GM21529 (cell line): Measurements from ENCODE around the gene CELF1.
"Not testable (repeated sequence)": the region's sequence is repeated elsewhere in the genome, so short reads cannot be mapped to it uniquely, and the experiment has no call there.

Source experiments
- ATAC-seq: cut with Tn5 transposase; IDR thresholded peaks from one replicate; pipeline ENCODE4 v1.9.1; 2021; ENCODE audit not compliant: unreplicated experiment

The CELF1 gene

DNA sequence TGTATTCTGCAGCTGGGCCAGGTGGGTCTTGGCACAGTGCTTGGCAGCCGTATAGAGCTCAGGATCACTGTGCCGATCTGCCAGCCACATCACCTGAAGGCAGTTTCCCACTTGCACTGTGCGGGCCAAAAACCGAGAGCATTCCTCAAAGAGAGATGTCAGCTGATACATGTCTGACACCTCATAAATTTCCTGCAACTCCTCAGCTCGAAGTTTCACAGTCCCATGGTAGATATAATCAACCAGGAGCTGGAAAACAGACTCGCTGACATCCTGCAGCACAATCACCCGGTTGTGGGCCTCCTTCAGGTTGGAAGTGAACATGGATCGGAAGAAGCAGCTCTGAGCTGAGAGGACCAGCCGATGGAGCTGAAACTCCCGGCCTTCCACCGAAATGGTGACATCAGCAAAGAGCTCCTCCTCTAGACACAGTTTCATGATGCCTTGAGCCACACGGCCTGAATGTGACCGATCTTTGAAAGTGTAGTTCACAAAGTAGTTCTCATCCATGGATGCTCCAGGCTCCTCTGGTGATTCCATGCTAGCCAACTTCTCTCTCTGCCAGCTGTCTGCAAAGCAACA, 24.6 kb upstream of the CELF1 start:
- ATAC-seq = no peak

DNA sequence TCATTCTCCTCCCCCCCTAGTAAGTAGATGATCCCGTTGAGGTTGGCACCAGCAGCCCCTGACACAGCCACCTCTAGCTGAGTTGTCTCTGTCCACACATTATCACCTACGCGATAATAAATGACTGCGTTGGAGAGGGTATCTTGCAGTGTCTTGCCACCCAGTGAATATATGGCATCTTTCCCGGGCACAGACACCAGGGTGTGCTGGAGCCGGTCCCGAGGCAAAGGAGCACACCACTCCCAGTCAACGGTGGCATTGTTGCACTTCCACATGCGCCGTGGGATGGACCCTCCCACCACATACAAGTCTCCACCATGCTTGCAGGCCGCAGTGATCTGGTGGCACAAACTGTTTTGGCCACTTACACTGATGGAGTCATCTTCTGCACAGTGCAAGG, 20.4 kb upstream of the CELF1 start:
- ATAC-seq = no peak

DNA sequence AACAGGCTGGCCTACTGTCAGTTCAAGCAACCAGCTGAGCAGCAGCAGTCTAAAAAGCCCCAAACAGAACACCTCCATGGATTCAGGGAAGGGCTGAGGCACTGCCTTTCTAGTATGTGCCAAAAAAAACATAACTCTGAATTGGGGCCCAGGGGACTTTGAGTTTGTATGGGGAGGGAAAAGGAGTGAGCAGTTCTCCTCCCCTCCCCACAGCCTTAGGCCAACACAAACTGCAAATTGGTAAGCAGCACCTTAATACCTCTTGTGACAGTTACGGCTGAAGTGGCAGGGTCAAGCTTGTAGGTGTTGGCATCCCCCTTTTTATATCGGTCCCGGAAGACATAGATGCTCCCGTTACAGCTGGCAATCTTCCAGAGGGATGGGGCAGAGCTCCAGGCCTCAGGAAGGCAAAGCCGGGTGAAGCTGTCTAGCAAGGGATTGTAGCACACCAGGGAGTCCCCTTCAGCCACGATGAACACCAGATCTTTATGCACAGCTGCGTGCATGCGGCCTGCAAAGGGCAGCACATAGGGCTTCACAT, 19.9 kb upstream of the CELF1 start:
- ATAC-seq = no peak

DNA sequence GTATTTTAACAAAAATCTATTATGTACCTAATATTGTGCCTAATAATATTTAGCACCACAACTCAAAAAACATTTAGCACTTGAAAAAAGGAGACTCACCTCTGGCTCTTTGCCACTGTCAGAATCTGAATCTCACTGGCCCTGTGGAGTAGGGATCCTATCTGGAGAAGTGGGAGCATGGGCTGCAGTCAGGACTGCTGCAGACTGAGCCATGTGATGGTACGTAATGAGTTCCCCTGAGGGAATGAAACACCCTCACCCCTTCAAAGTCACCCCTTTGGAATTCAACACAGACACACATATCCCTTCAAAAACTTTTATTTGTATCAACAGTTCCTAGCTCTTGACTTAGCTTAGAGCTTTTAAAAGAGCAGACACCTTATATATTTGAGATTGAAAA, 19.0 kb upstream of the CELF1 start:
- no peak for ATAC-seq

DNA sequence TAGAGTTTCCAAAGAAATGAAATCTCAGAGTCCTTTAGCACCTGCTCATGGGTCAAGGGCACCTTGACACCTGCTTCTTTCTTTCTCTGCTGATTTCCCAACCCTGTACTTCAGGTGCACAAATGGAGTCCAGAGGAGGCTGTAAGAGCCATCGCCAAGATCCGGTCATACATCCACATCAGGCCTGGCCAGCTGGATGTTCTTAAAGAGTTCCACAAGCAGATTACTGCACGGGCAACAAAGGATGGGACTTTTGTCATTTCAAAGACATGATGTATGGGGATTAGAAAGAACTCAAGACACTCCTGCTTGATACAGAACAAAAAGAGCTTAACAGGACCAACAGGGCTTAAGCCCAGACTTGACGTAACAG, 18.4 kb upstream of the CELF1 start:
- ATAC-seq = no peak

DNA sequence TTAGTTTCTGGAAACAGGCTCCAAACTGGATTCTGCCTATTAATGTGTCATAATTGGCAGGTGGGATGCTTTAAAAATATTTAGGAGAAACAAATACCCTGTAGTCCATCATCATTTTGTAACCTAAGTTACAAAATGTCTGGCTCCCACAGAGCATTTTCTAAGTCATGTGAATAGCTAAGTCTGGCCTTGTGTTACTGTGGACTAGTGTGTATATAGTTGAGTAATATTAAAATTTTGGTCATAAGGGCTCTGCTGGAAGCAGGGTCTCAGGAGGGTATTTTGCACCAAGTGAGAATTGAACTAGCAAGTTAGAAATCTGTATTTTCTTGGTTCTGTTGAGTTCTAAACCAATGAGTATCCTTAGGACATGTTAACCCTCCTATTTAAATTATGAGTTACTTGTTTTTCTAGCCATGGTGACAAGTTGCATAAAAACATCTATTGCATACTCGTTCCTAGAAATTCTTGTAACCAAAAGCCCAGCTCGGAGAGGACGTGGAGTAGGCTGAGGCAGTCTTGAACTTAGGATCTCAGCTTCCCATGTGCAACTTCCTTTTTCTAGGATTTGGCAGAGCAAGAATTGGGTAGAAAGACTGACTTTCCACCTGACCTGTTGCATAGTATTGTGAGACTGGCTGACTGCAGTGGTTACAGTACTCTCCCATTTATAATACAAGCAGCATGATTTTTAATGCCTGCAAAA, 17.9 kb upstream of the CELF1 start:
- ATAC-seq = no peak

DNA sequence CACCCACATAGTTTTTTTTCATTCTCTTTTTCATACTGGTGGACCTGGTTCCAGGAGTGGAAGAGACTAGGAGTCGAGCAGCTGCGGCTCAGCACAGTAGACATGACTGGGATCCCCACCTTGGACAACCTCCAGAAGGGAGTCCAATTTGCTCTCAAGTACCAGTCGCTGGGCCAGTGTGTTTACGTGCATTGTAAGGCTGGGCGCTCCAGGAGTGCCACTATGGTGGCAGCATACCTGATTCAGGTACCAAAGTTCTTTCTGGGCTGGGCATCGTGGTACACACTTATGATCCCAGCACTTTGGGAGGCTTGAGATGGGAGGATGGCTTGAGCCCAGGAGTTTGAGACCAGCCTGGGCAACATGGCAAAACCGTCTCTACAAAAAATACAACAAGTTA, 16.7 kb upstream of the CELF1 start:
- ATAC-seq = no peak

DNA sequence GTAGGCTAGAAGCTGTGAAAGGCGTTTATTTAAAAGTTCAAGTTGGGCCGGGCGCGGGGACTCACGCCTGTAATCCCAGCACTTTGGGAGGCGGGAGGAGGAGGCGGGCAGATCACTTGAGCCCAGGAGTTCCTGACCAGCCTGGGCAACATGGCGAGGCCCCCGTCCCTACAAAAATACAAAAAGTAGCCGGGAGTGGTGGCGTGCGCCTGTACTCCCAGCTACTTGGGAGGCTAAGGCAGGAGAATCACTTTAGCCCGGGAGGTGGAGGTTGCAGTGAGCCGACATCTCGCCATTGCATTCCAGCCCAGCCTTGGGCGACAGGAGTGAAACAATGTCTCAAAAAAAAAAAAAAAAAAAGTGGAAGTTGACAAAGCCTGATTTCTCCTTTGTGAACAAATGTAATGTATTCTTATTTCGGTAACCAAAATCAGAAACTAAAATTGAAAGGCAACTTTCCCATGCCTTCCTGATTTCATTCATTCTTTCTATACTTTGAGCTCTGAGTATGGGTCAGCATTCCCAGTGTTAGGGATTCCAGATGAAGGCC, 13.3 kb upstream of the CELF1 start:
- ATAC-seq = no peak

DNA sequence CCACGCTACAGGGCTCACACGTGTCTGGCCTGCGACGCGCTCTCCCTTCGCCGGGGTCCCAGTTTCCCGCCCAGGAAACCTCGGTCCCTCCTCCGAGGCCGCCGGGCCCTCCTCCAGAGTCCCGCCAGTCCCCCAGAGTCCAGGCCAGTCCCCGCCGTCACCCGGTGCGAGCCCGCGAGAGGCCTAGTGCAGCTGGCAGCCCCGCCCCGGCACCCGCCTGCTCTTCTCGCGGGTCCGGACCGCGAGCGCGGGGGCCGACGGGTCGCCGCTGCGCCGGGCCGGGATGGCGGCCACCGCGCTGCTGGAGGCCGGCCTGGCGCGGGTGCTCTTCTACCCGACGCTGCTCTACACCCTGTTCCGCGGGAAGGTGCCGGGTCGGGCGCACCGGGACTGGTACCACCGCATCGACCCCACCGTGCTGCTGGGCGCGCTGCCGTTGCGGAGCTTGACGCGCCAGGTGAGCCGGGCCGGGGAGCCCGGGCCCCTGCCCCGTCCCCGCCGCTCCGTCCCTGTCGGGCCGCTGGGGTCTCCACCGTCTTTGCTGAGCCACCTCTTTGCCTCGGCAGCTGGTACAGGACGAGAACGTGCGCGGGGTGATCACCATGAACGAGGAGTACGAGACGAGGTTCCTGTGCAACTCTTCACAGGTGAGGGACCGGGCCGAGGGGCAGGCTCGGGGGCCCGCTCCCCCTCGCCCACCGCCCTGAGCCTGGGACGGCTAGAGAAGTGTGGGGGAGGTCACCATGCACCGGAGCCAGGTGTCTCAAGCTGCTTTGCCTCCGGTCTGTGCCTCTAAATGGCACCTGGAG, 12.6 kb upstream of the CELF1 start, which contains the start of gene PTPMT1:
Gene PTPMT1 (plus strand): TSS at position 260 of the 809 bp plus-strand sequence. CDS start 24 bp downstream, at position 284.
- ATAC-seq = peak; percentile 89

DNA sequence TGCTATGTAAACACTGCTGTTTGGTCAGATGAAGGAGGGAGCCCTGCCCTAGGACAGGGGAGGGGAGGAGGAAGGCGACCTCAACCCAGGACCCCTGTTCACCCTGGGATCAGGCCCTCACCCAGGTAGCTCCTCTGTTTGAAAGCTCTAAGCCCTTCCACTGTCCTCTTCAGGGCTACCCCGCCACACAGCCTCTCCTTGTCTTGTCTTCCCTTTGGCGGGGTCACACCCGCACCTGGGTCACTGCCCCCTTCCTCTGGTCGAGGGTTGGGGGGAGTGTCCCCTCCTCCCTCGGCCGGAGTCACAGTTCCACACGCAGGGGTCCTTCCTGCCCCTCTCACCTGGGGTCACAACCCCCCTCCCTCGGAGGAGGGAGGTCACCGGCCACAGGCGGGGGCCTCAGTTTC, 12.0 kb upstream of the CELF1 start:
- ATAC-seq = peak; percentile 14

DNA sequence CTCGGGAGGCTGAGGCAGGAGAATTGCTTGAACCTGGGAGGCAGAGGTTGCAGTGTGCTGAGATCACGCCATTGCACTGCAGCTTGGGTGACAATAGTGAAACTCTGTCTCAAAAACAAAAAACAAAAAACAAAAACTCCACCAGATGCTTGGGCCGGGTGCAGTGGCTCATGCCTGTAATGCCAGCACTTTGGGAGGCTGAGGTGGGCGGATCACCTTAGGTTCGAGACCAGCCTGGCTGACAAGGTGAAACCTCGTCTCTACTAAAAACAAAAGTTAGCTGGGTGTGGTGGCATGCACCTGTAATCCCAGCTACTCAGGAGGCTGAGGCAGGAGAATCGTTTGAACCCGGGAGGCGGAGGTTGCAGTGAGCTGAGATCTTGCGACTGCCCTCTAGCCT, 11.4 kb upstream of the CELF1 start:
- not testable (repeated sequence) for ATAC-seq

DNA sequence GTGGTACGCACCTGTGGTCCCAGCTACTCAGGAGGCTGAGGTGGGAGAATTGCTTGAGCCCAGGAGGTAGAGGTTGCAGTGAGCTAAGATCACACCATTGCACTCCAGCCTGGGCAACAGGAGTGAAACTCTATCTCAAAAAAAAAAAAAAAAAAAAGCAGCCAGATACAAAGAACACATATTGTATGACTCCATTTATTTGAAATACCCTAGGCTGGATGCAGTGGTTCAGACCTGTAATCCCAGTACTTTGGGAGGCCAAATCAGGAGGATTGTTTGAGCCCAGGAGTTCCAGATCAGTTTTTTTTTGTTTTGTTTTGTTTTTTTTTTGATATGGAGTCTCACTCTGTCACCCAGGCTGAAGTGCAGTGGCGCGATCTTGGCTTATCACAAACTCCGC, 9.5 kb upstream of the CELF1 start:
- not testable (repeated sequence) for ATAC-seq

DNA sequence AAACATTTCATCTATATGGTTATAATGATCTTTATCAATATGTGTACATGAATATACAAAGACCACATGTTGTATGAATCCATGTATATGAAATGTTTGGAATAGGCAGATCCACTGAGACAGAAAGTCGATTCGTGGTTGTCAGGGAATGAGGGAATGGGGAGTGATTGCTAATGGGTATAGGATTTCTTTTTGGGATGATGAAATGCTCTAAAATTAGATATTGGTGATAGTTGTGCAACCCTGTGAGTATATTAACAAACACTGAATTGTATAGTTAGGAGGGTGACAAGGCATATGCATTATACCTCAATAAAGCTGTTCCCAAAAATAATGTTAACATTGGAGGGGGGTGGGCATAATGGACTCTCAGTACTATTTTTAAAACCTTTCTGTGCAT, 7.5 kb upstream of the CELF1 start:
- ATAC-seq = no peak

DNA sequence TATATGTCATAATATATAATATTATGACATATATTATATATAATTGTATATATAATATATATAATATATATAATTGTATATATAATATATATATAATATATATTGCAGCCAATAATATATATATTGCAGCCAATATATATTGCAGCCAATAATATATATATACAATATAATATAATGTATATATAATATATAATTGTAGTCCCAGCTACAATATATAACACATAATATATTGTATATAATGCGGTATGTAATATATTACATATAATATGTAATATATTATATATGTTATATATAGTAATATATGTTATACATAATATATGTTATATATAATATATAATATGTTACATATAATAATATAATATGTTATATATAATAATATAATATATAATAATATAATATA, 5.8 kb upstream of the CELF1 start:
- no peak for ATAC-seq

DNA sequence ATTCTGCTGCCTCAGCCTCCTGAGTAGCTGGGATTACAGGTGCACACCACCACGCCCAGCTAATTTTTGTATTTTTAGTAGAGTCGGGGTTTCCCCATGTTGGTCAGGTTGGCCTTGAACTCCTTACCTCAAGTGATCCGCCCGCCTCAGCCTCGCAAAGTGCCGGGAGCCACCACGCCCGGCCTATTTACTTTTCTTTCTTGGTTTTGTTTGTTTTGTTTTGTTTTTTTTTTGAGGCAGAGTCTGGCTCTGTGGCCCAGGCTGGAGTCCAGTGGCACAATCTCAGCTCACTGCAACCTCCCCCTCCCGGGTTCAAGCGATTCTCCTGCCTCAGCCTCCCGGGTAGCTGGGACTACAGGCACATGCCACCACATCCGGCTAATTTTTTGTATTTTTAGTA, 4.1 kb upstream of the CELF1 start:
- not testable (repeated sequence) for ATAC-seq

DNA sequence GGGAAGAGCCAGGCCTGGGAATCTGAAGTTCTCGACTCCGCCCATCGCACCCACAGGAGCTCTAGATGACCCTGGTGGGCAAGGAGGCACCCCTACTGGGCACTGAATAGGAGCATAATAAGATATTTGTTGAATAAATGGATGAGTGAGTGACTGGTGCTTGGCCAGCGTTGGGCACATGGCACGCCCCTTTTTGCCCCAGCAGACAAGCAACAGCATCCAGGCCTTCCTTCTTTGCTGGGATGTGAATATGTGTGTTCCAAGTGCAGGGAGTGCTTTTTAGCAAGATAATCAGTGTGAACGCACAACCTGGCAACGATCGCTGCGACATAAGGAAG, 443 bp upstream of the CELF1 start:
- peak; percentile 32 for ATAC-seq

DNA sequence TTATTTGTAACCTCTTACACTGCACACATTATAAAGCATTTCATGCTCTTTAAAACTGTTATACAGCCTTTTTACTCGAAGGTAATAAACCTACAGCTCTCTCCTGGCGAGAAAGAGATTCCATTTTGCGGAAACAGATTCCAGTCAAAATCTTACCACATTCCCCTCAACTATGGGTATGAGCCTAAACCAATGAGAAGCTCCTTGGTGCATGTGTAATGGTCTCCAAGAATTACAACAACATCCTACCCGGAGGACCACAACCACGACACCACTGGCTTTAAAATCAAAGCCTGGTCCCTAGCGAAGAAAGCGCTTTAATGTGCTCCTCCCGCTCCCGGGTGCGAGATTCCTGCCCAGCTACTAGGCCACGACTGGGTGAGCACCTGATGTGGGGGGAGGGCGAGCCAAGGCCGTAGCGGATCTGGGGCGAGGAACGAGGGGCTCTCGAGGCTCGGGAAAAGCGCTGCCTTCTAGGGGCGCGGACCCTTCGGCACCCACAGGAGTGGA, 821 bp downstream of the CELF1 start:
- ATAC-seq = peak; percentile 9

DNA sequence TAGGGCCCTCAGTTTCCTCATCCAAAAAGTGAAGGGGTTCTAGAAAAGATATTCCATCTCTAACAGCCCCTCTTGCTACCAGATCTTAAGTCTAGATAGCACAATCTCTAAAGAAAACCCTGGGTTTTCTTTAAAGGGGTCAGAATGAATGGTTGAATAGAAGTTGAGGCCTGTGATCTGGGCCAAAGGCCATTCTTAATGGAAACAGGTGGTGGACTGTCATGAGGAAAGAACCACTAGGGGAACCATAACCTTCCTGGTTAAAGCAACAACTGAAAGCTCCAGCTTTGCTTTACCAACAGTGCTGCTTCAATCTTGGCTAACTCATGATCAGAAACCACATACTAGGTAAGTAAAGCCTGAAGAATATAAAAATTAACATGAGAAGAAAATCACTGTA, 1.8 kb downstream of the CELF1 start:
- ATAC-seq = no peak

DNA sequence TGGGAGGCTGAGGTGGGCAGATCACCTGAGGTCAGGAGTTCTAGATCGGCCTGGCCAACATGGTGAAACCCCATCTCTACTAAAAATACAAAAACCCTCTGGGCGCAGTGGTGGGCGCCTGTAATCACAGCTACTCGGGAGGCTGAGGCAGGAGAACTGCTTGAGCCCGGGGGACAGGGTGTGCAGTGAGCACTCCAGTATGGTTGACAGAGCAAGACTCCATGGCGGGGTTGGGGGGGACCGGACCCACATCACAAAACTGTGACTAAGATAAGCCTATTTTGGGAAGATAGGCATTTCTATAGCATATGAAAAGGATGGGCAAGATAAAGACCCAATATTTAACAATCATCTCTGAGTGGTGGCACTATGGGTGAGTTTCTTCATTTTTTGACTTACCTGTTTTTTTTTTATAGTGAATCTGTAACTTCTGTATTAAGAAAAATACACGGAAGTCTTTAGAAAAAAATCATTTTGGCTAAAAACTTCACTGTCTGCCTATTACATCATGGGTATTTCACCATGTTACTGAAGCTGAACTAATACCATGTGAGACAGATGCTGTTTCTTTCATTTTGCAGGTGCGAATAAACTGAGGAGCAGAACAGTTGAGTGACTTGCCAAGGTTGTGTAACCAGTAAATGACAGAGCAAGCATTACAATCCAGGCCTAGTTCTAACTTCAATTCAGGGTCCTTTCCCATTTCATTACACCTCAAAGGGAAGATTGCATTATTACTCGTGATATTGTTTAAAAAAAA, 2.5 kb downstream of the CELF1 start:
- ATAC-seq = no peak

DNA sequence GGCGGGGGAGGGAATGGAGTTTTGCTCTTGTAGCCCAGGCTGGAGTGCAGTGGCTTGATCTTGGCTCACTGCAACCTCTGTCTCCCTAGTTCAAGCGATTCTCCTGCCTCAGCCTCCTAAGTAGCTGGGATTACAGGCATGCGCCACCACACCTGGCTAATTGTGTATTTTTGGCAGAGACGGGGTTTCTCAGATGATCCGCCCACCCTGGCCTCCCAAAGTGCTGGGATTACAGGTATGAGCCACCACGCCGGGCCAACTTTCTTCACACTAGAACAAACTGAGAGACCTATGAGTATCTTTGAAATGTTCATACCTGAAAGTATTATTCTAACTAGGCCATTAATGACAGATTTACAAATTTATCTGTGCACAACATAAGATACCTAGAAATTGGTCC, 6.7 kb downstream of the CELF1 start:
- not testable (repeated sequence) for ATAC-seq

DNA sequence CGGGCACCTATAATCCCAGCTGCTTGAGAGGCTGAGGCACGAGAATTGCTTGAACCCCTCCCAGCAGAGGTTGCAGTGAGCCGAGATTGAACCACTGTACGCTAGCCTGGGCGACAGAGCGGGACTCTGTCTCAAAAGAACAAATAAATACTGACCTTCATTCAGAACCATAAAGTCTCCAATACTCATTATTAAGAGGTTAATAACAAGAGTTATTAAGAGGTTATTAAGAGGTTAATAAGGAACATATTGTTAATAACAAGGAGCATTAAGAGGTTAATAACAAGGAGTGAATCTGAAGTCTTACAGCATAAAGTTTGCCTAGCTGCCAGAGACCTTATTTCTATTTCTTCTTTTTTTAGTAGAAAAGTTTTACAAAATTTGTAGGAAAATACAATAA, 7.6 kb downstream of the CELF1 start:
- ATAC-seq = no peak
